SK-N-SH (cell line): Measurements from ENCODE around the gene TCF25. TPM values are rescaled to one million over a fixed set of nuclear protein-coding genes. Genes with fewer than 3 reads are reported as not detected.

Experiments used
- CTCF ChIA-PET: fragments of 300-600, 350-600 bp; formaldehyde crosslinking; extraction: SDS; loops from one replicate; lab custom pipeline; 2021; lab: Yijun Ruan, JAX
- POLR2A ChIA-PET: fragments of 350-600 bp; sonication (Branson Sonifier 250); formaldehyde crosslinking; extraction: SDS; loops from one replicate; lab custom pipeline; 2020; ENCODE audit warnings: antibody characterized with exemption, inconsistent platforms; lab: Yijun Ruan, JAX
- DNase-seq: peaks from one replicate; pipeline ENCODE4 v3.0.0; 2012
- H2AFZ ChIP-seq: fragments of 200-600 bp; sonication (generic); 2 replicates; pipeline ENCODE4 v1.8.1; 2016; ENCODE audit warnings: antibody characterized with exemption, mild to moderate bottlenecking, low read depth
- H3F3A ChIP-seq: fragments of 200-600 bp; sonication (generic); replicated peaks from 2 replicates; pipeline ENCODE3; 2016; ENCODE audit warnings: antibody characterized with exemption, mild to moderate bottlenecking; ENCODE audit not compliant: insufficient read depth
- H3K27ac ChIP-seq, 2 experiments: fragments of 200-500 bp in 1 of 2; fragments of 200-600 bp in 1 of 2; sonication (Bioruptor generic) in 1 of 2; sonication (generic), shearing (Covaris generic) in 1 of 2; 2 replicates each; pipeline versions ENCODE4 v1.5.1 to v1.6.1; 2014 to 2016; ENCODE audit warnings: low read depth in 2 of 2, inconsistent platforms in 1 of 2, low read length in 1 of 2, mild to moderate bottlenecking in 1 of 2, mixed read lengths in 1 of 2
- H3K27me3 ChIP-seq: fragments of 200-600 bp; sonication (generic), shearing (Covaris generic); 2 replicates; pipeline ENCODE4 v1.6.1; 2016; ENCODE audit warnings: mixed run types; ENCODE audit not compliant: insufficient read depth
- H3K36me3 ChIP-seq, 2 experiments: fragments of 200-500 bp in 1 of 2; fragments of 200-600 bp in 1 of 2; sonication (Bioruptor generic) in 1 of 2; sonication (generic) in 1 of 2; replicated peaks in 1 of 2; 2 replicates each; pipeline versions ENCODE3 to v1.5.1; 2014 to 2016; ENCODE audit warnings: low read length in 1 of 2, mild to moderate bottlenecking in 1 of 2; ENCODE audit not compliant: insufficient read depth in 2 of 2, control insufficient read depth in 1 of 2
- H3K4me1 ChIP-seq, 2 experiments: fragments of 200-500 bp in 1 of 2; fragments of 200-600 bp in 1 of 2; sonication (Bioruptor generic) in 1 of 2; sonication (generic), shearing (Covaris generic) in 1 of 2; 2 replicates each; pipeline versions ENCODE4 v1.5.1 to v1.6.1; 2014 to 2016; ENCODE audit warnings: low read depth in 1 of 2, low read length in 1 of 2, mixed run types in 1 of 2; ENCODE audit not compliant: insufficient read depth in 2 of 2, control insufficient read depth in 1 of 2
- H3K4me2 ChIP-seq: fragments of 200-600 bp; sonication (generic), shearing (Covaris generic); 2 replicates; pipeline ENCODE4 v1.6.1; 2017; ENCODE audit warnings: mixed run types
- H3K4me3 ChIP-seq, 2 experiments: fragments of 200-500 bp in 1 of 2; fragments of 200-600 bp in 1 of 2; sonication (Bioruptor generic) in 1 of 2; sonication (generic), shearing (Covaris generic) in 1 of 2; 2 replicates each; pipeline versions ENCODE4 v1.5.1 to v1.8.1; 2014 to 2016; ENCODE audit warnings: low read depth in 2 of 2, inconsistent platforms in 1 of 2, low read length in 1 of 2, mild to moderate bottlenecking in 1 of 2, mixed read lengths in 1 of 2, moderate library complexity in 1 of 2
- H3K79me2 ChIP-seq: fragments of 200-600 bp; sonication (generic); 2 replicates; pipeline ENCODE4 v1.8.1; 2017; ENCODE audit warnings: mild to moderate bottlenecking; ENCODE audit not compliant: insufficient read depth
- H3K9ac ChIP-seq: fragments of 200-600 bp; sonication (generic); 2 replicates; pipeline ENCODE4 v1.6.1; 2017; ENCODE audit warnings: mixed run types
- H3K9me2 ChIP-seq: fragments of 200-600 bp; sonication (generic); 2 replicates; pipeline ENCODE4 v1.6.1; 2017; ENCODE audit warnings: mixed run types
- H3K9me3 ChIP-seq: fragments of 200-600 bp; sonication (generic); 2 replicates; pipeline ENCODE4 v1.6.1; 2017; ENCODE audit warnings: mixed run types, mild to moderate bottlenecking, moderate library complexity
- H4K20me1 ChIP-seq: fragments of 200-600 bp; sonication (generic); 2 replicates; pipeline ENCODE4 v1.6.1; 2017; ENCODE audit warnings: mild to moderate bottlenecking, mixed run types; ENCODE audit not compliant: insufficient read depth
- ELF1 ChIP-seq: IDR thresholded peaks from 2 replicates; pipeline ENCODE4 v1.4.0; 2012
- FOSL2 ChIP-seq: IDR thresholded peaks from 2 replicates; pipeline ENCODE4 v1.4.0; 2012; ENCODE audit warnings: low read depth, mild to moderate bottlenecking, moderate library complexity, borderline replicate concordance
- FOXJ3 ChIP-seq: sonication (generic); formaldehyde crosslinking; IDR thresholded peaks from 2 replicates; pipeline ENCODE4 v1.5.1; 2020; ENCODE audit warnings: mild to moderate bottlenecking, missing genetic modification reagents
- FOXM1 ChIP-seq: IDR thresholded peaks from 2 replicates; pipeline ENCODE4 v1.4.0; 2012; ENCODE audit warnings: low read depth, mild to moderate bottlenecking
- MXI1 ChIP-seq: IDR thresholded peaks from 2 replicates; pipeline ENCODE4 v1.6.1; 2012; ENCODE audit warnings: mild to moderate bottlenecking, low read depth, low read length, improper control_type of control experiment
- RAD21 ChIP-seq: IDR thresholded peaks from 2 replicates; pipeline ENCODE4 v1.6.1; 2012; ENCODE audit warnings: mild to moderate bottlenecking, low read length
- RCOR1 ChIP-seq: fragments of 150-350 bp; IDR thresholded peaks from 2 replicates; pipeline ENCODE4 v1.6.1; 2017; ENCODE audit warnings: antibody characterized with exemption, low read length
- WGBS: methylation state at CpG from one replicate; pipeline ENCODE4 v1.1.6; 2017; ENCODE audit warnings: low lambda C conversion rate; 5-methylcytosine and 5-hydroxymethylcytosine counted together
- polyA plus RNA-seq, 3 experiments: library from polyadenylated mRNA; depleted of rRNA; stranded (reverse); fragments of >200 nt; gene quantifications; 2 replicates each; pipeline ENCODE4 v1.2.3, GENCODE V29; 2012
- TF ChIP-seq, protein P1 (sequence below): IDR thresholded peaks from 2 replicates; pipeline ENCODE4; 2012
- TF ChIP-seq, protein P2 (sequence below): fragments of 150-350 bp; IDR thresholded peaks from 2 replicates; pipeline ENCODE4 v1.6.1; 2017; ENCODE audit warnings: antibody characterized with exemption, low read length, low read depth, borderline replicate concordance
- TF ChIP-seq, protein P3 (sequence below): IDR thresholded peaks from 2 replicates; pipeline ENCODE4 v1.4.0; 2012; ENCODE audit warnings: low read depth, borderline replicate concordance

The TCF25 gene
- polyA plus RNA-seq, 1 of the 3 experiments (the other 2 are of a cell fraction) = 208 TPM

DNA sequence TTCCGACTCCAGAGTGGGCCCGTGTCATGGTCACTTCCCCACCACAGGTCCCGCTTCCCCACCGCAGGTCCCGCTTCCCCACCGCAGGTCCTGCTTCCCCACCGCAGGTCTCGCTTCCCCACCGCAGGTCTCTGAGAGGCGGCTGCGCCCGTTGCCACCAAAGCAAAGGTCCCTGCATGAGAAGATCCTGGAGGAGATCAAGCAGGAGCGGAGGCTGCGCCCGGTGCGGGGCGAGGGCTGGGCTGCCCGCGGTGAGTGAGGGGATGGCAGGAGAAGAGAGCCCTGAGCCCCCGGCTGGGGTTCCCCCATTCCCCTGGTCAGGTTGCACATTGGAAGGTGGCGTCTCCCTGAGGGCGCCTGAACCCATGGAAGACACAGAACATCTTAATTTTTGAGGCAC is 17.4 kb upstream of the TCF25 start:
- H3K9me2 ChIP-seq = no peaks in the 10 kb centered on the region
- 98% methylated on average over 20 of the region's 22 CpGs for WGBS
- POLR2A ChIA-PET = no interaction called here
- H3K4me3 ChIP-seq = no peak overlapping the region
- H3K4me1 ChIP-seq = no peaks in the 10 kb centered on the region
- no peaks in the 10 kb centered on the region for H3K79me2 ChIP-seq
- no peaks in the 10 kb centered on the region for H3K27me3 ChIP-seq
- no peak overlapping the region for H3K27ac ChIP-seq
- H3F3A ChIP-seq = no peaks in the 10 kb centered on the region
- no peak for DNase-seq
- TF ChIP-seq, protein P1, sequence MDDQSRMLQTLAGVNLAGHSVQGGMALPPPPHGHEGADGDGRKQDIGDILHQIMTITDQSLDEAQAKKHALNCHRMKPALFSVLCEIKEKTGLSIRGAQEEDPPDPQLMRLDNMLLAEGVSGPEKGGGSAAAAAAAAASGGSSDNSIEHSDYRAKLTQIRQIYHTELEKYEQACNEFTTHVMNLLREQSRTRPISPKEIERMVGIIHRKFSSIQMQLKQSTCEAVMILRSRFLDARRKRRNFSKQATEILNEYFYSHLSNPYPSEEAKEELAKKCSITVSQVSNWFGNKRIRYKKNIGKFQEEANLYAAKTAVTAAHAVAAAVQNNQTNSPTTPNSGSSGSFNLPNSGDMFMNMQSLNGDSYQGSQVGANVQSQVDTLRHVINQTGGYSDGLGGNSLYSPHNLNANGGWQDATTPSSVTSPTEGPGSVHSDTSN = no peak
- TF ChIP-seq, all 33 proteins: peak for 0
- Histone ChIP-seq H2AFZ (no peak overlapping the region), H3K36me3 (no peaks in the 10 kb centered on the region), H3K4me2 (no peak overlapping the region), H3K9ac (no peak overlapping the region), H4K20me1 (no peaks in the 10 kb centered on the region), H3K9me3 (no peaks in the 10 kb centered on the region)
- CTCF ChIA-PET = no interaction called here

DNA sequence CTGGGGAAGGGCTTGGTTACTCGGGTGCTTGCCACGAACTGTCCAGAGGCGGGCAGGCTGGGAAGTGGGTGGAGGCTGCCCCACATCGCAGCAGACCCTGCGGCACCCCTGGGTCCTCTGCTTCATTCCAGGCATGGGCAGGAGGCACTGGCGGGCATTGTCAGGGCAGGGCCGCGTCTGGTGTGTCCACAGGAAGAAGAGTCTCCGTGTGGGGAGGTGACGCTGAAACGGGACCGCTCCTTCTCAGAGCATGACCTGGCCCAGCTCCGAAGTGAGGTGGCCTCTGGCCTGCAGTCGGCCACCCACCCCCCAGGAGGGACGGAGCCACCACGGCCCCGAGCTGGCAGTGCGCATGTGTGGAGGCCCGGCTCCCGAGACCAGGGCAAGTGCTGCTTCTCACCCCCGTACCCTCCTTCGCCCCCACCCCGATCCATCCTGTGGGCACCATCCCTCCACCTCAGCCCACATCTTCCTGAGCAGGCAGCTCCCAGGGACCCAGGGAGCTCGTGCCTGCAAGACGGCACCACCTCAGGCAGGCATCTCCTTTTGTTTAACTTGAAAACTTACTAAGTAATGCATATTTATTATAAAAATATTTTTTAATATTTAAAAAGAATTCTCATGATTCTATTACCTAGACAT is 14.3 kb upstream of the TCF25 start:
- peaks cover 3 to 9% of the 10 kb centered on the region in 2 experiments for H3K36me3 ChIP-seq
- no peak for DNase-seq
- H3K27me3 ChIP-seq = no peaks in the 10 kb centered on the region
- no peak overlapping the region for H3K9ac ChIP-seq
- TF ChIP-seq RAD21 (no peak), RCOR1 (no peak), FOXJ3 (CRISPR knock-in tag) (no peak), ELF1 (no peak), MXI1 (no peak), FOSL2 (no peak), FOXM1 (no peak)
- TF ChIP-seq, protein P2, sequence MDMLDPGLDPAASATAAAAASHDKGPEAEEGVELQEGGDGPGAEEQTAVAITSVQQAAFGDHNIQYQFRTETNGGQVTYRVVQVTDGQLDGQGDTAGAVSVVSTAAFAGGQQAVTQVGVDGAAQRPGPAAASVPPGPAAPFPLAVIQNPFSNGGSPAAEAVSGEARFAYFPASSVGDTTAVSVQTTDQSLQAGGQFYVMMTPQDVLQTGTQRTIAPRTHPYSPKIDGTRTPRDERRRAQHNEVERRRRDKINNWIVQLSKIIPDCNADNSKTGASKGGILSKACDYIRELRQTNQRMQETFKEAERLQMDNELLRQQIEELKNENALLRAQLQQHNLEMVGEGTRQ = no peak
- TF ChIP-seq, protein P3, sequence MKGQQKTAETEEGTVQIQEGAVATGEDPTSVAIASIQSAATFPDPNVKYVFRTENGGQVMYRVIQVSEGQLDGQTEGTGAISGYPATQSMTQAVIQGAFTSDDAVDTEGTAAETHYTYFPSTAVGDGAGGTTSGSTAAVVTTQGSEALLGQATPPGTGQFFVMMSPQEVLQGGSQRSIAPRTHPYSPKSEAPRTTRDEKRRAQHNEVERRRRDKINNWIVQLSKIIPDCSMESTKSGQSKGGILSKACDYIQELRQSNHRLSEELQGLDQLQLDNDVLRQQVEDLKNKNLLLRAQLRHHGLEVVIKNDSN = no peak
- ChIA-PET POLR2A (no interaction called here), CTCF (interaction anchor here (0.8 to 7.6 kb wide), 11 partner anchors 9 to 160 kb away, joined by 3 to 162 read pairs (median 33); partner anchors contain the start of gene TCF25)
- 84% methylated on average over 8 of the region's 25 CpGs for WGBS
- no peaks in the 10 kb centered on the region for H4K20me1 ChIP-seq
- H3K79me2 ChIP-seq = no peaks in the 10 kb centered on the region
- no peak overlapping the region for H3K4me3 ChIP-seq
- H3K9me3 ChIP-seq = no peaks in the 10 kb centered on the region
- no peaks in the 10 kb centered on the region for H3K4me1 ChIP-seq
- H3F3A ChIP-seq = no peaks in the 10 kb centered on the region
- no peak overlapping the region for H3K4me2 ChIP-seq
- H3K27ac ChIP-seq = no peak overlapping the region
- no peak overlapping the region for H2AFZ ChIP-seq
- no peaks in the 10 kb centered on the region for H3K9me2 ChIP-seq
